Activated CD4-positive, alpha-beta T cell treated with anti-CD3 and anti-CD28 coated beads for 4 hours (primary cell): ENCODE results near the gene KRTAP4-3.
"Not testable (repeated sequence)": the region's sequence is repeated elsewhere in the genome, so short reads cannot be mapped to it uniquely, and the experiment has no call there.

ENCODE experiments used
- DNase-seq, 2 donors: peaks; one replicate each; pipeline ENCODE4 v3.0.0-alpha.2; 2020

Gene KRTAP4-3

DNA sequence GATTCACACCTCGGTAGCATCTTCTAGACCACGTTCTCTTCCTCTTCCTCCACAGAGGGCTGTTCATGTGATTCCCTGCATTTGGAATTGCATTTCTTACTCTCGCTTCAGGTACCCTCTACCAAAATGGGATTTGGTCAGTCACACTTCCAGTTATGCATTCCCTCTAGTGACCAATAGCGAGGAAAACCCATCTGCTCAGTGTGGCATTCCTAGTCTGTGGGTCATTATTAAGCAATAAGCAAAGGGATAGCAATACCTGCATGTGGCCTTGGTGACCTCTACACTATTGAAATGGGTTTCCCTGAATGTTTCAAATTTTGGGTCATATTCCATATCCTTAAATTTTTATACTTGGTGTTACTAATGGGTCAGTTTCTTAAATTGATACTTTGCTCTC lies 18.0 kb downstream of the KRTAP4-3 start:
- DNase-seq: no peak

DNA sequence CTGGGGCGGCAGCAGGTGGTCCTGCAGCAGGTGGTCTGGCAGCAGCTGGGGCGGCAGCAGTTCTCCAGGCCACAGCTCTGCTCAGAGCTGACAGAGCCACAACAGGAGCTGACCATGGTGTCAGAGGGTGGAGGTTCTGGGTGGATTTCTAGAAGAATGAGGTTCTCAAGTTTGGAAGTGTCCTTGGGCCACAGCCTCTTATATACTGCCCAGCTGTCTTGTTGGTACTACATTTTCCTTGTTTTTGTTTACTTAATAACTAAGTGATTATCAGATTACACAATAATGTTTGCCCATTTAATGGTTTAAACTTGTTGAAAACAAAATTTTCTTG lies 18.4 kb downstream of the KRTAP4-3 start, which contains the start of gene KRTAP4-5:
Gene KRTAP4-5, minus strand, starts transcription at position 174 of the 334 bp plus-strand sequence. Its CDS starts 58 bp downstream, at position 116.
- DNase-seq: no peak

DNA sequence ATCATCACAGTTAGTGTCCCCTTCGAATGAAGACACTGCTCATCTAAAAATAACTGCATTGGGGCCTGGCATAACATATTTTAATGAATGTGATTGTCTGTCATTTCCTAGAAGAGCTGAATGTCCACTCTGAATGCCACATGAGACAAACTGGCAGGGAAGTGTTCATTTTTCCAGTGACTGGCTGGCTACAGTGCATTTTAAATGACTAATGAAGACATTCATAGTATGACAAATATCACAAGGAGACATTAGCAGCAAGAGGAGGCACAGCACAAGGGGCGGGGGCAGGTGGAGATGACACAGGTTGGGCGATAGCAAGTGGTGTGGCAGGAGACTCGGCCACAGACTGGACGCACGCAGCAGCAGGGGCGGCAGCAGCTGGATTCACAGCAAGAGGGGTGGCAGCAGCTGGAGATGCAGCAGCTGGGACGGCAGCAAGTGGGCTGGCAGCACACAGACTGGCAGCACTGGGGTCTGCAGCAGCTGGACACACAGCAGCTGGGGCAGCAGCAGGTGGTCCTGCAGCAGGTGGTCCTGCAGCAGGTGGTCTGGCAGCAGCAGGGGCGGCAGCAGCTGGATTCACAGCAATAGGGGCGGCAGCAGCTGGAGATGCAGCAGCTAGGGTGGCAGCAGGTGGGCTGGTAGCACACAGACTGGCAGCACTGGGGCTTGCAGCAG lies 18.9 kb downstream of the KRTAP4-3 start:
- not testable (repeated sequence) for DNase-seq

DNA sequence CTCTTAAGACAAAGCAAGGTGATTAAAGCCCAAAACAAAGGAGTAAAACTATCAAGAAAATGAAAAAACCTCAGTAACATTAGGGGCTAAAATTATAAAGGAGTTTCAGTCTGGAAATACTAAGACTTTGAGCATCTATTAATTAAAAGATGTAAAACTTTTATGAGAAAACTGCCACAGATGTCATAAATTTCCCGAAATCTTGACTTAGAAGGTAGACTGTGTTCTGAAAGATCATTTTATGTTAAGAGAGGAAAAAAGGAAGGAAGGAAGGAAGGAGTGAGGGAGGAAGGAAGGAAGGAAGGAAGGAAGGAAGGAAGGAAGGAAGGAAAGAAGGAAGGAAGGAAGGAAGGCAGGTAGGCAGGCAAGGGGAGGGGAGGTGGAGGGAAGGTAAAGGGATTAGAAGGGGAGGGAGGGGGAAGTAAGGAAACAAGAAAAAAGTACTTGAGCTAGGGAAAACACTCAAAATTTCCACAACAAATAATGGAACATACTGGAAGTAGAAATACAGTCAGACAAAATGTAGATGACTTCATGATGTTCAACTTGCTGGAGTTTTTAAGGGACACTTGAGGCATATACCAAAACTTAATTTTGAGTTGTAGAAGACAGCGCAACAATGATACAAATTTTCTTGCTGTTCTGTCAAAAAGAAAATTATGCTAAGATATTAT lies 20.4 kb downstream of the KRTAP4-3 start:
- DNase-seq: no peak

DNA sequence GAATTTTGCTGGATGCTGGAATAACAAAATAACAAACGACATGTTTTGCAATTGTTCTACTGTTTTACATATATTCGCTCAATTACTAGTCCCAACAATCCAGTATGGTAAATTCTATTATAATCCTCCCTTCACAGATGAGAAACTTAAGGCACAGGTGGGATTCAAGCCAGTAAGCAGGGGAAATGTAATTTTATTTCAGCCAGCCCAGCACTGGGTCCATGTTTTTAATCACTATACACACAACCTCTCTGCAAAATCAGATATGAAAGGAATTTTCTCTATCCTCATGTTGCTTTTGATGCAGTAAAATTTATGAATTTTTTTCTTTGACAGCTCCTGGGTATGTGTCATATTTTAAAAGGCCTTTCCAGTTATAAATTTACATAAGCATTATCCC lies 22.8 kb downstream of the KRTAP4-3 start:
- no peak for DNase-seq

DNA sequence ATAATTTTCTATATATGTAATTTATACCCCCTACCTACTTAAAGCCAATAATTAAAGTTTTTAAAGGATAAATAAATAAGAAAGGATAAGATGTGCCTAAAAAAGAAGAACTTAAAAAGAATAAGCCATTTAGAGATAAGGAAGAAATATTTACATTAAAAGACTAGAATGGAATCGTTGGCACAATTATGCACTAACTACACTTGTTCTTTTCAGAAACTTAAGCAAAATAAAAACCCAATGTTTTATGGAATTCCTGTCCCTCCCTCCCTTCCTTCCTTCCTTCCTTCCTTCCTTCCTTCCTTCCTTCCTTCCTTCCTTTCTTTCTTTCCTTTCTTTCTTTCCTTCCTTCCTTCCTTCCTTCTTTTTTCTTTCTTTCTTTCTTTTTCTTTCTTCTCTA lies 23.2 kb downstream of the KRTAP4-3 start:
- no peak for DNase-seq

DNA sequence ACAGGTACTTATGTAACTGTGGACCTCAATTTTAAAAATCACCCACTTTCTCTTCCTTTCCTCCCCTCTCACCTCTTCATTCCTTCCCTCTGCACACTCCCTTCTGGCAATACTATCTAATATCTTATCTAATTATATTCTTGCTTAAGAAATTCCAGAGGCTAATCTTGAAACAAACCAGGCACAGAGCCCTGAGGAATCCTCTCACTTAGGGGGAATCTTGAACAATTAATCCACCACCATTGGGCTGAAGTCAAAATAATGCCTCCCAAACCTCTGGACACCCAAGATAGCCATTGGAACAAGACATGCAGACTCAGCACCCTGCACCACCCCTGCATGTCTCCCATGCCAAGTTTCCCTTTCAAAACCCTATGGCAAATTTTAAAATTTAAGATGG lies 26.7 kb downstream of the KRTAP4-3 start:
- DNase-seq: no peak

DNA sequence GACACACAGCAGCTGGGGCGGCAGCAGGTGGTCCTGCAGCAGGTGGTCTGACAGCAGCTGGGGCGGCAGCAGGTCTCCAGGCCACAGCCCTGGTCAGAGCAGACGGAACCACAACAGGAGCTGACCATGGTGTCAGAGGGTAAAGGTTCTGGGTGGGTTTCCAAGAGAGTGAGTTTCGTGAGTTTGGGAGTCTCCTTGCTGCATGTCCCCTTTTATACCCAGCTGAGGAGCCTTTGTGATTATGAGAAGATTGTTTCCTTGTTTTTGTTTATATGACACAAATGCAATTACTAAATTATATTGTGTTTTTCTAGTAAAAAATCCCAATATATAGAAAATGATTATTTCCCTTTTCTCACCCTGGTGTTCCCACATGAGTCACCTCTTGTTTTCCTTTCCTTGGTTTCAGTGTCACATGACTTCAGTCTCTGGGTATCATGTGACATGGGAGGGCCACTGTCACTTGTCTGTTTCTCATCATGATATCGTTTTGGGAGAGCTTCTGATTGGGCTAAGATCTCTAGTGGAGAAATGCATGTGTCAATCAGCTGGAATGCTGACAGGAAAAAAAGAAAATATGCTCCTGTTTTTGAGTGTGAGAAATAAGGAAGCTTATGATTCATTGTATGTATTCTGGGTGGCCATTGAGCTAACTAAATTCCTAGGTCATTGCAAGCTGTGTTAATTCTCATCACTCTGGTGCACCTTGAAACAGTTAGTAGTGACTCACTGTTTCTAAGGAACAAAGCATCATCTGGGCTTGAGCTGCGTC lies 27.5 kb downstream of the KRTAP4-3 start, which contains the start of gene KRTAP4-6:
Gene KRTAP4-6, minus strand, starts transcription at position 185 of the 772 bp plus-strand sequence. Its CDS starts 57 bp downstream, at position 128.
- no peak for DNase-seq

DNA sequence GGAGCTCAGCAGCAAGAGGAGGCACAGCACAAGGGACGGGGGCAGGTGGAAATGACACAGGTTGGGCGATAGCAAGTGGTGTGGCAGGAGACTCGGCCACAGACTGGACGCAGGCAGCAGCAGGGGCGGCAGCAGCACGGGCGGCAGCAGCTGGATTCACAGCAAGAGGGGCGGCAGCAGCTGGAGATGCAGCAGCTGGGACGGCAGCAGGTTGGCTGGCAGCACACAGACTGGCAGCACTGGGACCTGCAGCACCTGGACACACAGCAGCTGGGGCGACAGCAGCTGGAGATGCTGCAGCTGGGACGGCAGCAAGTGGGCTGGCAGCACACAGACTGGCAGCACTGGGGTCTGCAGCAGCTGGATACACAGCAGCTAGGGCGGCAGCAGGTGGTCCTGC lies 28.2 kb downstream of the KRTAP4-3 start:
- not testable (repeated sequence) for DNase-seq

DNA sequence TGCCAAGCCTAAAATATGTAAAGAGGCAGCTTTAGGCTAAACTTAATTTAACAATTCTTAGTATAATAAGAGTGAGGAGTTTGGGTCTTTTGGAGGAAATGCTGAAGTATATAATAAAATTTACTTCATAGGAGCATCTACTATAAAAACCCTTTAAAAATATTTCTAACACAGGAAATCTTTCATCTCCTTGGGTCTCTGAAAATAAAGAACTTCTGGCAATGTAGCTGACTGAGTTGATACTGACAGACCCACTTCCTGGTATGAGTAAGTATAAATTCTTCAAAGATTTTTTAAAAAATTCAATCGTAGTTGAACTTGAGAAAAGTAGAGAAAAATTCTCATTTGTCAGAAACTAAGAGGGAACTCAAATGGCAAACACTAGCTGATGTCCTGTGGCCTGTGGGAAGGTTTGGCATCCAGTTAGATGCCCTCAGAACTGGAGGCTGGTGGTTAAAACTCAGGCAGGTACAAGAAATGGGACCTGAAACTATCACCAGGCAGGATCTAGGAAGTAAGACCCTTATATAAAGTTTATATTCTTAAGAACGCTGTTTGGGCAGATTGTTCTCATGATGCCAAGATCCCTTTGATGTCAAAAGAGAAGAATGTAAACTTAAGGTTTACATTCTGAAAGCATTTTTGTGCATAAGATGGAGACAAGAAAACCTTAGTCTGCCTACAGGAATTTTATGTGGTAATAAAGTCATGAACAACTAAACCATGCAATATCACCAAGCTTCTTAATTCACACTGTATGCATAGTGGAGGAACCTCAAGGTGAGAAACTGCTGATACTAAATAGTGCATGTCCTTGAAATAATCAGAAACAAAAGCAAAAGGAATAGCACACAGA lies 33.9 kb downstream of the KRTAP4-3 start:
- DNase-seq: no peak

DNA sequence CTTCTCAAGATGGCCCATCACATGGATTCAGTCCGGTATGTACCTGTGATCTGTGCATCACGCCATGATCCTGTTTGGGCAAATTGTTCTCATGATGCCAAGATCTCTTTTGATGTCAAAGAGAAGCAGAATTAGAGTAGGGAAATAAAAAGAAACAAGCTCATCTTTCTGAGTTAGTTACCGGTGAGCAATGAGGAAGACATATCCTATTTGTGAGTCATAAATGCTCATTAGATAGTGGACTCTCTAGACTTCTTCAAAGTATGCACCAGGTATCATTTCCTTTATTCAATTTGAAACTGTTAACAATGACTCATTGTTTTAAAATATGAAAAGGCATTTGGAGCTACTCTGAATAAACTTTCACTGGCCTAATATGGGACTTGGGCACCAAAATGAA lies 36.0 kb downstream of the KRTAP4-3 start:
- DNase-seq: no peak

DNA sequence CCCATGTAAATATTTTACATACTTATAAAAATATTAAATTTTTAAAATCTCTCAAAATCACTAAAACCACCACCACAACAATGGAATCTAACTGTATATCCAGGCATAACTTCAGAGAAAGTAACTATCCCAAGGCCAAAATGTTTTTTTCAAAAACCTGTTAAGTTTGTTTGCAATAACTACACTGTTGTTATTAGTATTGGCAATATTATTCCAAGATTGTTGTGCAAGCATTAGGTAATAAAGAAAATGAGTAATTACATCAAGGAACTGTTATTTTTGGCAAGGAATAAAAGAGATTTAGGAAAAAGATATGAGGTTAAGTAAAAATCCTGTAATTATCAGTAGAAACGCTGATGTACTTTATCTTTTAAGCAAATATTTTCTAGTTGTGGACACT lies 40.6 kb downstream of the KRTAP4-3 start:
- DNase-seq: no peak

DNA sequence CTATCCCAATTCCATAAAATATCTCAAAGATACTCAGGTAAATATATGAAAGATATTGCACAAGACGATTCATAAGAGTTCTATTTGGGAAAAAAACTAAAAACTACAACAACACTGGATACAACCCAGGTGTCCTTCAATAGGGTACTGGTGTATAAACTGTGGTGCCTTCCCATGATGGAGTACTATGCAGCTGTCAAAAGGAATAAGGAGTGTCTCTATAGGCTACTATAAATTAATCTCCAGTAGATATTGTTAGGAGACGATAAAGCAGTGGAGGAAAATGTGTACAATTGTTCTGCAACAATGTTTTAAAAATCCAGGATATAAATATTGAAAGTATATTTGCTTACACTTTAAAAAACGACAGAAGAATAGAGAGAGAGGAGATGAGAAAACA lies 41.6 kb downstream of the KRTAP4-3 start:
- no peak for DNase-seq

DNA sequence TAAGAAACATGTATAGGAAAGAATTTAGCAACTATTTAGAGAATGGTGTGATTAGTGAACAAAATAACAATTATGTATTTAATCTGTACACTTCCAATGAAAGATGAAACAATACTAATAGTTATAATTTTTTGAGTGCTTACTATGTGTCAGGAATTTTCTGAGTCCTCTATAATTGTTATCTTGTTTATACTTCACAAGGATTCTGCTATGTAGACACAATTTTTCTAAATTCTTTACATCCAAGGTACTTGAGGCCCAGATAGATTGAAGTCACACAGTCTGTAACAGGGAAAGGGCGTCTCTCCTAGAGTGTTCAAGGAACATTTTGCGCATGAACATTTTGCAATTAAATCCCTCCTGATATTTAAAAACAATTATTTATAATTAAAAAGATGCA lies 43.0 kb downstream of the KRTAP4-3 start:
- no peak for DNase-seq

DNA sequence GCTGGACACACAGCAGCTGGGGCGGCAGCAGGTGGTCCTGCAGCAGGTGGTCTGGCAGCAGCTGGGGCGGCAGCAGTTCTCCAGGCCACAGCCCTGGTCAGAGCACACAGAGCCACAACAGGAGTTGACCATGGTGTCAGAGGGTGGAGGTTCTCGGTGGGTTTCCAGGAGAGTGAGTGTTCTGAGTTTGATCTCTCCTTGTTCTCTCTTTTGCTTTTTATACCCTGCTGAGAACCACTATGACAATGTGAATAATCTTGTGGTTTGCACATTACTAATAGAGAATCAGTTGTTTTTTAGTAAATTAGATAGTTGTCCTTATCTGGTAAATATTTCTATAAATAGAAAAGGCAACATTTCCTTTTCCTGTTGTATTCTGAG lies 44.0 kb downstream of the KRTAP4-3 start, which contains the start of gene KRTAP4-12:
Gene KRTAP4-12, minus strand, starts transcription at position 192 of the 381 bp plus-strand sequence. Its CDS starts 60 bp downstream, at position 132.
- not testable (repeated sequence) for DNase-seq

DNA sequence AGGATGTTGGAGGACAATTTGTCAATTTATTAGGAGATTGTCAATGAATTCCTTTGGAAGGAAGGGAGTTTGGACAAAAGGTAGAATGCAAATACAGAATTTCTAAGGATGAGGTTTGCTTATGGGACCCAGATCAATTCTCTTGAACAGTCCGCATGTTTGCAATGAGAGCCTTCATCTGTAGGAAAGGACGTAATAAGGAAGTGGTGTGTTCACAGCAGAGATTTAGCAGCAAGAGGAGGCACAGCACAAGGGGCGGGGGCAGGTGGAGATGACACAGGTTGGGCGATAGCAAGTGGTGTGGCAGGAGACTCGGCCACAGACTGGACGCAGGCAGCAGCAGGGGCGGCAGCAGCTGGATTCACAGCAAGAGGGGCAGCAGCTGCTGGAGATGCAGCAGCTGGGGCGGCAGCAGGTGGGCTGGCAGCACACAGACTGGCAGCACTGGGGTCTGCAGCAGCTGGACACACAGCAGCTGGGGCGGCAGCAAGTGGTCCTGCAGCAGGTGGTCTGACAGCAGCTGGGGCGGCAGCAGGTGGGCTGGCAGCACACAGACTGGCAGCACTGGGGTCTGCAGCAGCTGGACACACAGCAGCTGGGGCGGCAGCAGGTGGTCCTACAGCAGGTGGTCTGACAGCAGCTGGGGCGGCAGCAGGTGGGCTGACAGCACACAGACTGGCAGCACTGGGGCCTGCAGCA lies 44.6 kb downstream of the KRTAP4-3 start:
- not testable (repeated sequence) for DNase-seq

DNA sequence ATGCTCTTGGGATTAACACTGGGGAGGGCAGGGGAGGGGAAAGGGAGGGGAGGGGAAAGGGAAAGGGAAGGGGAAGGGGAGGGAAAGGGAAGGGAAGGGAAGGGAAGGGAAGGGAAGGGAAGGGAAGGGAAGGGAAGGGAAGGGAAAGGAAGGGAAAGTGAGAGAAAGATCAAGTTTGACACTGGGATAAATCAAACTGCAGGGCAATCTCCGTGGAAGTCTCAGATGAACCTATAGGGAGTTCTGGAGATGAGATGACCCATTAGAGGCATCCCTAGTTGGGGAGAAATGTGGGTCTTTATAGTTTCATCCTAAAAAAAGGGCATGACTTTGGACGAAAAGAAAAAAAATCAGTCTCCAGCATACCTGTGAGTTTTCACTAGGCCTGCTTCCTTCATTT lies 46.3 kb downstream of the KRTAP4-3 start:
- no peak for DNase-seq

DNA sequence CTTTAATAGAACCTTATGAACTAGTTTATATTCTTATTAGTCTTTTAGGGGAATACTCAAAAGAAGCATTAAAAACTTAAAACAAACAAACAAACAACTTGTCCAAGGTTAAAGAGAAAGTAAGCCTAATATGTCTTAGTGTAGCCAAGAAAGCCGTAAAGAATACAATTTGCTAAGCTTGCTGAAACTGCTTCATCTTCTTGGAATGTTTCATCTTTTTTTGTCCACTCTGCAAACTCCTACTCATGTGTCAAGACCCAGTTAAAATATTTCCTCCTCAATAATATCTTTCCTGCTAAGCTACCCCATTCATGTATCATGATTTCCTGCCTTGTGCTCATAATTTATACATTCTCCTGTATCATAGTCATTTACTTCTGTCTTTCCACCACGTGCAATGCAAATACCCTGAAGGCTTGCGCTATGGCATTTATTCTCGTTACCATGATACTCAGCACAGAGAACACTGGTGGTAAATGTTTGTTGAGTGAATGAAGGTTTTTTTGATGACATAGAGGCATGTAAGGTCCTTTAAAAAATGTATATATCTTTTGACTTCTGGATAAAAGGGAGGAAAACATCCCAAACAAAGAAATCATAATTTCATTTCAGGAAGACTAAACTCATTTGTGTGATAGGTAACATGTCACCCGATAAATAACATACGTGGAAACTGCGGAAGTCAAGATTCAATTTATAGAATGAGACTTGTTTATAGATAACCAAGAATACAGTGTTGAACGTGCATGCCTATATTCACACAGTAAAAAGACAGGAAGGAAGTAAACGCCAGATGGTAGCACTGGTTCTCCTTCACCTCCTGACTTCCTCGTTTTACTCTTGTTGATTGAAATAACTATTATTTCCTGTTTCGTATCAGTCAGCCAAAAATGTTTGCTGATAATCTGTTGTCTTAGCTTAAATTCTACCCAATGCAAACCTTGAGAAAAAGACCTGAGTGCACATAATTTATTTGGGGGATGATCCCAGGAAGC lies 48.0 kb downstream of the KRTAP4-3 start:
- DNase-seq: not testable (repeated sequence)

DNA sequence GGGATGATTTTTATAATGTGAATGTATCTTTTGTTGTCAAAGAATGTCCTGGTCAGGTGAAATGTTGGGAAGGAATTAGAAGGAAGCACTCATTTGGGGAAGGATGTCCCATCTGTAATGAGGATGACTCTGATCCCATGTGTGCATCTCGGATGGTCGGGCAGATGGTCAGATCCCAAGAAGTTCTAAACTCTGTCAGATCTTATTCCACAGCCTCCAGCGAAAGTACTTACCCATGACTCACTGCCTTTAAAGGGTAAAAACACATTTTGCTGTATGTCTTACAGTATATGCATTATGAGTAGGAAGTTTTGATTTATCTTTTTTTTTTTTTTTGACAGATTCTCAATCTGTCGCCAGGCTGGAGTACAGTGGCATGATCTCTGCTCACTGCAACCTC lies 49.3 kb downstream of the KRTAP4-3 start:
- no peak for DNase-seq

DNA sequence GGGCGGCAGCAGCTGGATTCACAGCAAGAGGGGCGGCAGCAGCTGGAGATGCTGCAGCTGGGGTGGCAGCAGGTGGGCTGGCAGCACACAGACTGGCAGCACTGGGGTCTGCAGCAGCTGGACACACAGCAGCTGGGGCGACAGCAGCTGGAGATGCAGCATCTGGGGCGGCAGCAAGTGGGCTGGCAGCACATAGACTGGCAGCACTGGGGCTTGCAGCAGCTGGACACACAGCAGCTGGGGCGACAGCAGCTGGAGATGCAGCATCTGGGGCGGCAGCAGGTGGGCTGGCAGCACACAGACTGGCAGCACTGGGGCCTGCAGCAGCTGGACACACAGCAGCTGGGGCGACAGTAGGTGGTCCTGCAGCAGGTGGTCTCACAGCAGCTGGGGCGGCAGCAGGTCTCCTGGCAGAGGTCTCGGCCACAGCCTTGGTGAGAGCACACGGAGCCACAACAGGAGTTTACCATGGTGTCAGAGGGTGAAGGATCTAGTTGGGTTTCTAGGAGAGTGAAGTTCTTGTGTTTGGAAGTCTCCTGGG lies 50.1 kb downstream of the KRTAP4-3 start, which contains the start of gene KRTAP4-11:
Gene KRTAP4-11, minus strand, starts transcription at position 528 of the 541 bp plus-strand sequence. Its CDS starts 58 bp downstream, at position 470.
- not testable (repeated sequence) for DNase-seq
